22Rv1 (cell line): ENCODE results near the gene DNAL4.

Experiments used
- H3K27ac ChIP-seq: fragments of 450-650 bp; 2 replicates; pipeline ENCODE4 v1.5.1; 2017
- CTCF ChIP-seq: fragments of 450-650 bp; IDR thresholded peaks from 2 replicates; pipeline ENCODE4 v1.5.1; 2017; ENCODE audit warnings: mild to moderate bottlenecking
- ZFX ChIP-seq: fragments of 450-650 bp; IDR thresholded peaks from 2 replicates; pipeline ENCODE4 v1.6.1; 2017; ENCODE audit warnings: antibody characterized with exemption, borderline replicate concordance

Gene DNAL4

GRCh38 chr22:38767313-38767712 lies 26.6 kb downstream of the DNAL4 start:
- no peak overlapping the region for H3K27ac ChIP-seq
- TF ChIP-seq CTCF = no peak
- no peak for TF ChIP-seq ZFX

- peak; percentile 98 for TF ChIP-seq CTCF
- TF ChIP-seq ZFX = no peak
These were observed 27.7 kb downstream of the DNAL4 start for GRCh38 chr22:38766076-38766777.

GRCh38 chr22:38762551-38762983 lies 31.4 kb downstream of the DNAL4 start:
- H3K27ac ChIP-seq = no peak overlapping the region
- no peak for TF ChIP-seq CTCF

More at GRCh38 chr22:38766076-38766777, 27.7 kb downstream of the DNAL4 start:
- no peak overlapping the region for H3K27ac ChIP-seq

- H3K27ac ChIP-seq = no peak overlapping the region
- TF ChIP-seq CTCF (no peak), ZFX (no peak)
These were observed 32.5 kb downstream of the DNAL4 start for GRCh38 chr22:38761202-38762162.

GRCh38 chr22:38760477-38761201 lies 33.3 kb downstream of the DNAL4 start:
- H3K27ac ChIP-seq = no peak overlapping the region

GRCh38 chr22:38759005-38759404 lies 34.9 kb downstream of the DNAL4 start:
- no peak for TF ChIP-seq ZFX
- no peak for TF ChIP-seq CTCF
- H3K27ac ChIP-seq = no peak overlapping the region

More at GRCh38 chr22:38760477-38761201, 33.3 kb downstream of the DNAL4 start:
- no peak for TF ChIP-seq ZFX
- TF ChIP-seq CTCF = no peak
